RWPE1 (cell line): ENCODE data around the gene TBKBP1.

Experiments
- CTCF ChIA-PET: fragments of 350-600 bp; sonication (Branson Sonifier 250); formaldehyde crosslinking; extraction: SDS; loops from one replicate; lab custom pipeline; 2021; lab: Yijun Ruan, JAX
- POLR2A ChIA-PET: fragments of 400-600 bp; formaldehyde crosslinking; extraction: SDS; loops from one replicate; lab custom pipeline; 2020; ENCODE audit warnings: antibody characterized with exemption; ENCODE audit not compliant: low non-redundant PET; lab: Yijun Ruan, JAX
- DNase-seq: peaks from one replicate; pipeline ENCODE4 v3.0.0; 2012; ENCODE audit warnings: low spot score
- H3K27ac ChIP-seq: fragments of 450-650 bp; 2 replicates; pipeline ENCODE4 v1.5.1; 2017
- TF ChIP-seq, protein P1 (sequence below): fragments of 450-650 bp; conservative IDR thresholded peaks from 2 replicates; pipeline ENCODE4 v1.5.1; 2017; ENCODE audit warnings: low read depth, mild to moderate bottlenecking

The TBKBP1 gene

GRCh38 chr17:47751471-47751870, 57.5 kb downstream of the TBKBP1 start:
- no peak for DNase-seq
- no peak overlapping the region for H3K27ac ChIP-seq
- TF ChIP-seq, protein P1, sequence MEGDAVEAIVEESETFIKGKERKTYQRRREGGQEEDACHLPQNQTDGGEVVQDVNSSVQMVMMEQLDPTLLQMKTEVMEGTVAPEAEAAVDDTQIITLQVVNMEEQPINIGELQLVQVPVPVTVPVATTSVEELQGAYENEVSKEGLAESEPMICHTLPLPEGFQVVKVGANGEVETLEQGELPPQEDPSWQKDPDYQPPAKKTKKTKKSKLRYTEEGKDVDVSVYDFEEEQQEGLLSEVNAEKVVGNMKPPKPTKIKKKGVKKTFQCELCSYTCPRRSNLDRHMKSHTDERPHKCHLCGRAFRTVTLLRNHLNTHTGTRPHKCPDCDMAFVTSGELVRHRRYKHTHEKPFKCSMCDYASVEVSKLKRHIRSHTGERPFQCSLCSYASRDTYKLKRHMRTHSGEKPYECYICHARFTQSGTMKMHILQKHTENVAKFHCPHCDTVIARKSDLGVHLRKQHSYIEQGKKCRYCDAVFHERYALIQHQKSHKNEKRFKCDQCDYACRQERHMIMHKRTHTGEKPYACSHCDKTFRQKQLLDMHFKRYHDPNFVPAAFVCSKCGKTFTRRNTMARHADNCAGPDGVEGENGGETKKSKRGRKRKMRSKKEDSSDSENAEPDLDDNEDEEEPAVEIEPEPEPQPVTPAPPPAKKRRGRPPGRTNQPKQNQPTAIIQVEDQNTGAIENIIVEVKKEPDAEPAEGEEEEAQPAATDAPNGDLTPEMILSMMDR, result no peak
- POLR2A ChIA-PET, result no interaction called here
- CTCF ChIA-PET, result no interaction called here

GRCh38 chr17:47757386-47757785, 63.4 kb downstream of the TBKBP1 start:
- no peak overlapping the region for H3K27ac ChIP-seq
- TF ChIP-seq, protein P1, result no peak
- ChIA-PET POLR2A (no interaction called here), CTCF (no interaction called here)
- DNase-seq, result no peak

GRCh38 chr17:47760409-47761140, 66.6 kb downstream of the TBKBP1 start:
- POLR2A ChIA-PET, result no interaction called here
- TF ChIP-seq, protein P1, result no peak
- CTCF ChIA-PET, result no interaction called here
- no peak overlapping the region for H3K27ac ChIP-seq
- no peak for DNase-seq
